UCSD-AML1 (cell line): ENCODE measurements around the gene FAU.
A peak's percentile ranks its signal among the peaks of the same experiment; 100 is the strongest.
"Not testable (repeated sequence)": the region's sequence is repeated elsewhere in the genome, so short reads cannot be mapped to it uniquely, and the experiment has no call there.

Source experiments
- DNase-seq: peaks from one replicate; lab custom pipeline; 2025; ENCODE audit not compliant: unreplicated experiment; lab: John Stamatoyannopoulos, UW

FAU gene

DNA sequence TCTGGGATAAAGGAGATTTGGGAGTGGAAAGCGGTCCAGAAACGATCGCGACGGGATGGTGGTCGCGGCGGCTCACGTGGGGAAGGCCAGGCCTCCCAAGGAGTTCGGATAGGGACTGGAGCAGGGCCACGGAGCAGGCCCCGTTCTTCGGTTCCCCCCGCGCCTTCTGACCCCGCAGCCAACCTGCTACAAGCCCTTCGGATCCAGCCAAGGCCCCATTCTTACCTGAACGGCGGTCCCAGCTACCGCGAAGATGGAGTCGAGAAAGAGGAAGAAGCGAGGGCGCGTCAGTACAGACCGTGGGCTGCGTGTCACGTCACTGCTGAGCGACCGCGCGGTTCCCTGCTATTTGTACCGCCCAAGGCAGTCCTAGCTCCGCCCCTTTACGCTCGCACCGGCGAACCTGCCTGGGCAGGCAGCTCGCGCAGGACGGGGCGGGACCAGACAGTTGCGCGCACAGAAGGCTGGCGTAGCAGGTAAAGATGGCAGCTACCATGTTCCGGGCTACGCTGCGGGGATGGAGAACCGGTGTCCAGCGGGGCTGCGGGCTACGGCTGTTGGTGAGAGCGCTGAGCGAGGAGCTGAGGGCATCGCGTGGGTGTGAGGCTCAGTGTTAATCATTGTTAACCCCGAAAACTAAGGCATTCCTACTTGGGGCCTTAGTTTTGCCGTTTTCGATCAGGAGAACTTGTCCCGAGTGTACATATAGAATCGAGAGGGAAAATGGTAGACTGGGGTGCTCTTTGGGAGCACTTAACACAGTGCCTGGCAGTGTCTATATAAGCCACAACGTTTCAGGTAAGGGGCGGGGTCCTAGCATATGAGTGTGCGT, at the start of gene FAU, which contains the start of gene MRPL49:
FAU (minus strand) TSS at position 270 of the 832 bp plus-strand sequence. CDS start 321 bp downstream, outside the sequence.
MRPL49 (plus strand) TSS at position 457 of the 832 bp plus-strand sequence; CDS start at position 483, 26 bp downstream.
- DNase-seq: peak; percentile 98

DNA sequence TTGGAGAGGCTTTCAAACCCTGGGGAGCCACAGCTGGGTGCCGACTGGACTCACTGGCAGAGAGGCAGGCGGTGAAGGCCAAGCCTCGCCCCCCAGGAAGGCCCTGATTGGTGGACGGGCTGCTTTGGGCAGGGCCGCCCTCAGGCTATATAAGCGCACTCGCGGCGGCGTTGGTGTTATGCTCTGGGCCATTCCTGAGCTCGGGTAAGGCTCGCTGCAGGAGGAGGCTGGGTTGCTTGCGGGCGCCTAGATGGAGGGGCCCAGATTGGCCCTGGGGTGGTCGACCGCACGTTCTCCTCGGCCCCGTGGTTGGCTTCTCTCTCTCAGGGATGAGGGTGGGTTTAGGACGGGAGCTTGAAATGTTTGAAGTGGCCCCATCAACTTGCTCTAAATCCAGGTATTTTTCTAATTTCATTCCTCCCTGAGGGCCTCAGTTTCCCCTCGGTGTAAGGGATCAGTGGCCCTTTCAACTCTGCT, 48.2 kb upstream of the FAU start, which contains the start of gene SPDYC:
SPDYC (plus strand) TSS at position 176 of the 477 bp plus-strand sequence. CDS start 1,125 bp downstream, outside the sequence.
- DNase-seq: no peak

DNA sequence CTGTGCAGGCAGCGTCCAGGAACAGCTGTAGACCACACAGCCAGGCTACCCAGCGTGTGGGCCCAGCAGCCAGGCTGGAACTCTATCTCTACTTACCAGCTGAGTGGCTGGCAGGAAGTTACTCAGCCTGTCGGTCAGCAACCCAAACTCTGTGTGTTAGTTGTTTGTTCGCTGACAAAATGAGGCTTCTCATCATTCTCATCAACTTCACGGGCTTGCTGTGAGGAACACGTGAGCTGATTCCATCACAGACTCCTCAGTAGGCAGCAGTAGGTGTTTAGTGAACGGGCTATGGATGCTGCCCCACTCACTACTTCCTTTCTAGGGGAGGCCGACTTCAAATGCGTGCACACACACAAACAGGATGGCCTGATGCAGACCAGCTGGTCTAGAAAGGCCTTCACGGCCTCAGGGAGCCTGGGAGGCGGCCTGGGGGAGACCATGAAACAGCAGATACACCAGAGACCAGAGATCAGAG, 47.3 kb upstream of the FAU start:
- DNase-seq: peak; percentile 76

DNA sequence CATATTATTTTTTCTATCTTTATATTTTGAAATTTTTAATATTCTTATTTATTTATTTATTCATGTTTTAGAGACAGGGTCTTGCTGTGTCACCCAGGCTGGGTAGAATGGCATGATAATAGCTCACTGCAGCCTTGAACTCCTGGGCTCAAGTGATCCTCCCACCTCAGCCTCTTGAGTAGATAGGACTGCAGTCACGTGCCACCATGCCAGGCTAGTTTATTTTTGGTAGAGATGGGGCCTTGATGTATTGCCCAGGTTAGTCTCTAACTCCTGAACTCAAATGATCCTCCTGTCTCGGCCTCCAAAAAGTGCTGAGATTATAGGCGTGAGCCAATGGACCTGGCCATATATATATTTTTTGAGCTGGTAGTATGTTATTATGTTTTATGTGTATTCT, 45.7 kb upstream of the FAU start:
- DNase-seq: no peak

DNA sequence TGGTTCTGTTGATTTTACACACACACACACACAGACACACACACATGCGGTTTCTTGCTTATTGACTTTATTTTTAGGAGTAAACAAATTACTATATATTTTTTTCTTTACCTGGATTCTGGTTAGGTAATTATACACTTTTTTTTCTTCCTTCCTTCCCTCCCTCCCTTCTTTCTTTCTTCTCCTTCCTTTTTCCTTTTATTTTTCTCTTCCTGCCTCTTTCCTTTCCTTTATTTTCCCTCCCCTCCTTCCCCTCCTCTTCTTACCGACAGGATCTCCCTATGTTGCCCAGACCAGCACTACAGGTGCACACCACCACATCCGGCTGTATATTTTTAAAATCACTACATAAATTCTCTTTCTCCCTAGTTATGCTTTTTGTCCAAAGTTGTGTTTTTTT, 45.0 kb upstream of the FAU start:
- no peak for DNase-seq

DNA sequence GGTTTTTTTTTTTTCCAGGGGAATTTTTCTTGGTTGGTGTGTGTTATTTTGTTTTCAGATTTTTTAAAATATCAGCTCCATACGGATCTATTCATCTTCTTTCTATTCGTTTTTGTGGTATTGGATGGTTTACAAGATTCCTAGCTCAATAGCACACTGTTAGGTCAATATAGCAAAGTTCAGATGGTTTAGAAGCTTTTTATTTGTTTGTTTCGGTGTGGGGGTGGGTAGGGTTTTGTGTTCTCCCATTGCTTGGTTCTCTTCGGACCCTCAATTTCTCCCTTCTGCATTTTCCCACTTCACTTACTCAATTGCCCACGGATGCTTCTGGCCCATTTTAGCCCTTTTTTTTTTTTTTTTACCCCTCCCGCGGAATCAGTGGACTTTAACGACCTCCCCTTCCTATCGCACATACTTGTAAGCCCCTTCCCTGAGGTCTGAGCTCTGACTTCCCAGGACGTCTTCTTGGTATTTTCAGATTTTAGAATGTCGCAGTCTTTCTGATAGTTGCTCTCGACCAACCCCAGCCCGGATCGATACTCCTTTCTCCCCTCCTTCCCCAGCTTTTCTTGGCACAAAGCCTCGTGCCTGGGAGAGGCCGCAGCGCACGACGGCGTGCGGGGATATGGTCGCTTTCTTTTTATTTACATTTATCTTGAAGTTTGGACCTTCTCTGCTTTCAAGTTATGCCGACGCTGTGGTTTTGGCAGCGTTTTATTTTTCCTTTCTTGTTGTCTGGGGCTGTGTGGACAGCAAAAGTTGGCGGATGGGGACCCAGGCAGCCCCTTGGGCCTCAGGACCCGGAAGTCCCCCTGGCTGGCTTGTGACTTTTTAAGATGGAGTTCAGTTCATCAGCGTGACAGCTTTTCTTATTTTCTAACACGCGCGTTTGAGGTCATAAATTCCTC, 43.7 kb upstream of the FAU start:
- no peak for DNase-seq

DNA sequence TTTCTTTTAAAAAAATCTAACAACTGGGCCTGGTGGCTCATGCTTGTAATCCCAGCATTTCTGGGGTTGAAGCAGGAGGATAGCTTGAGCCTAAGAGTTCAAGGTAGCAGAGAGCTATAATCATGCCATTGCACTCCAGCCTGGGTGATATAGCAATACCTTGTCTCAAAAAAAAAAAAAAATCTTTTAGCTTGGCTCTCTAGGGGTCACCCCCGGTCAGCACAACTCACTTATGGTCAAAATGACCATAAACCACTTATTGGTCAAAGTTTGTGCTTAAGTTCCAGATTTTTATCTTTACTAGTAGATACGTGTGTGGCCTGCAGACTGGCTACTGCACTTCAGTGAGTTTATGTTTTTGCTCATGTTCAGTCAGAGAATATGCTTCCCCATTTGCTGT, 41.8 kb upstream of the FAU start:
- DNase-seq: no peak

DNA sequence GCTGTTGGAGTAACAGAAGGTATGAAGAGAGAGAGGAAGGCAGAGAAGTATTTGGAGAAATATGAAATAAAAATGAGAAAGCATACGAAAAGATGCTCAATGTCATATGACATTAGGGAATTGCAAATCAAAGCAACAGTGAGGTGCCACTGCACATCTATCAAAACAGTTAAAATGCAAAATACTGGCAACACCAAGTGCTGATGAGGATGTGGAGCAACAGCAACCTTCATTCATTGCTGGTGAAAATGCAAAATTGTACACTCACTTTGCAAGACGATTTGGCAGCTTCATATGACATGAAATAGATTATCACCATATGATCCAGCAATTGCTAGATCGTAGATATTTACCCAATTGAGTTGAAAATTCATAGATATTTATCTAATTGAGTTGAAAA, 38.7 kb upstream of the FAU start:
- DNase-seq: no peak

DNA sequence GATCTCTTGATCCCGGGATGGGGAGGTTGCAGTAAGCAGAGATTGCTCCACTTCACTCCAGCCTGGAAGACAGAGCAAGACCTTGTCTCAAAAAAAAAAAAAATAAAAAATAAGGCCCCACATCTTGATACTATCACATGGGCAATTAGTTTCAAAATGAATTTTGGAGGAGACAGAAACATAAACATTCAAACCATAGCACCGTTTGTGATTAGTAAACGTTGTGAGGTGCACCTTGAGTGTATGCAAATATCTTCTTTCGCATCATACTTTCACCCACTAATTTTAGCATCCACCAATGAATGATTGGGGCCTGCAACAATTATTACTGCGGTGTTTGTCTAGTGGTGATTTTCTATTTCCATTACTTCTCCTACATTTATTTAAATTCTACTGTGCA, 37.1 kb upstream of the FAU start:
- no peak for DNase-seq

DNA sequence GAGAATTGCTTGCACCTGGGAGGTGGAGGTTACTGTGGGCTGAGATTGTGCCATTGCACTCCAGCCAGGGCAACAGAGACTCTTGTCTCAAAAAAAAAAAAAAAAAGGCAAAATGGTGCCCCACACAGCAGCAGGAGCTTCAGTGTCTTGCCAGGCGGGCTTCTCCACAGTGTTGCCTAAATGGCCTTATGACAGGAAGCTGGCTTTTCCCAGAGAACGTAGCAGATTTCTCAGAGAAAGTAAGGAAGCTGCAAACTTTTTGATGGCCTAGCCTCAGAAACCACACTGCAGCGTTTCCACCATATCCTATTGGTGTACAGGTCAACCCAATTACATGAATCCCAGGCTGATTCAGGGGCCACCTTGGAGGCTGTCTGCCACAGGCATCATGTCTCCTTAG, 35.4 kb upstream of the FAU start:
- DNase-seq: no peak

DNA sequence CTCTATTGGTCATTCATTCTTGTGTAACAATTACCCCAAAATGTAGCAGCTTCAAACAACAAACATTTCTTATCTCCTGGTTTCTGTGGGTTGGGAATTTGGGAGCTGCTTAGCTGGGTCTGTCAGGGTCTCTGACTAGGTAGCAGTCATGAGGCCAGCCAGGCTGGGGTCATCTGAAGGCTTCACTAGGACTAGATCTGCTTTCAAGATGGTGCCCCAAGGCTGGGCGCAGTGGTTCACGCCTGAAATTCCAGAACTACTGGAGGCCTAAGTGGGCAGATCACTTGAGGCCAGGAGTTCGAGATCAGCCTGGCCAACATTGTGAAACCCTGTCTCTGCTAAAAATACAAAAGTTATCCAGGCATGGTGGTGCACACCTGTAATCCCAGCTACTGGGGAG, 35.0 kb upstream of the FAU start:
- DNase-seq: no peak

DNA sequence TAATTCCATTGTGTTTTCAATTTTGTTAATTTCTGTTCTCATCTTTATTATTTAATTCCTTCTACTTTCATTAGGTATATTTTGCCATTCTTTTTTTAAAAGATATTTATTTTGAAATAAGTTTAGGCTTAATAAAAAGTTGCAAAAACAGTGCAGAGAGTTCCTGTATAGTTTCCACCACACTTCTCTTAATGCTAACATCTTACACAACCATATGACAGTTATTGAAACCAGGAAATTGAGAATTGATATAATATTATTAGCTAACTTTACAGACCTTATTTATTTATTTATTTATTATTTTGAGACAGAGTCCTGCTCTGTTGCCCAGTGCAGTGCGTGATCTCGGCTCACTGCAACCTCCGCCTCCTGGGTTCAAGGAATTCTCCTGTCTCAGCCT, 34.3 kb upstream of the FAU start:
- no peak for DNase-seq

DNA sequence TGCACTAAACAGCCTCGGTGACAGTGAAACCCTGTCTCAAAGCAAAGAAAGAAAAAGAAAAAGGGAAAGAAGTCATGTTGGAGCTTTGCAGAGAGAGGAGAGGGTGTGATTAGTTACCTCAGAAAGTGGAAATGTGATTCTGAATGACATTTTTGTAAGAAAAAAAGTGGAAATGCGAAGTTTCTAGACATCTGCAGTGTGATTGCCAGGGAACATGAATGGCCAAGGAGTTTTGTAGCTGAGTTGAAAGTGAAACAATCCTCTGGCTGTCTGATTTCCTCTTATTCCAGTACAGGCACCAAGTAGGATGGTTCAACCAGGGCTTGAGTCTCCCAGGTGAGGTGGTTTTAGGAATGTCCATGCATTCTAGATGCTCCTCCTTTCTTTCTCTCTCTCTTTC, 30.2 kb upstream of the FAU start:
- no peak for DNase-seq

DNA sequence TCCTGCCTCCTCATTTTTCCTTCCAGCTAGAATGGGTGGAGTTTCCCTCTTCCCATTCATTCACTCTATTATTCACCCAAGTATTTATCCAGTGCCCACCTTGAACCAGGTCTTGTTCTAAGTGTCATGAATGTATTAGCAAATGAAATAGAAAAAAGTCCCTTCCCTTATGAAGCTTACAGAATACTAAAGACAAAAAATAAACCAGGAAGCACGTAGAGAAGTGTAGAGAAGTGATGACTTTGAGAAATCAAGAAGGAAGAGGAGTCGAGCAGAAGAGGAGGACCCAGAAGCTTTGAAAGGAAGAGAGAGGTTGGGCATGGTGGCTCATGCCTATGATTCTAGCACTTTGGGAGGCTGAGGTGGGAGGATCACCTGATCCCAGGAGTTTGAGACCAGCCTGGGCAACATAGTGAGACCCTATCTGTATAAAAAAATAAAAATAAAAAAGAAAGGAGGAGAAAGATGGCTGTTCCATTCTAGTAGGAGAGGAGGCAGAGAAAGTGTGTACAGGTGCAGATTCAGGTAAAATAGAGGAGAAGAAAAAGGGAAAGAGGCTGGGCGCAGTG, 29.5 kb upstream of the FAU start:
- no peak for DNase-seq

DNA sequence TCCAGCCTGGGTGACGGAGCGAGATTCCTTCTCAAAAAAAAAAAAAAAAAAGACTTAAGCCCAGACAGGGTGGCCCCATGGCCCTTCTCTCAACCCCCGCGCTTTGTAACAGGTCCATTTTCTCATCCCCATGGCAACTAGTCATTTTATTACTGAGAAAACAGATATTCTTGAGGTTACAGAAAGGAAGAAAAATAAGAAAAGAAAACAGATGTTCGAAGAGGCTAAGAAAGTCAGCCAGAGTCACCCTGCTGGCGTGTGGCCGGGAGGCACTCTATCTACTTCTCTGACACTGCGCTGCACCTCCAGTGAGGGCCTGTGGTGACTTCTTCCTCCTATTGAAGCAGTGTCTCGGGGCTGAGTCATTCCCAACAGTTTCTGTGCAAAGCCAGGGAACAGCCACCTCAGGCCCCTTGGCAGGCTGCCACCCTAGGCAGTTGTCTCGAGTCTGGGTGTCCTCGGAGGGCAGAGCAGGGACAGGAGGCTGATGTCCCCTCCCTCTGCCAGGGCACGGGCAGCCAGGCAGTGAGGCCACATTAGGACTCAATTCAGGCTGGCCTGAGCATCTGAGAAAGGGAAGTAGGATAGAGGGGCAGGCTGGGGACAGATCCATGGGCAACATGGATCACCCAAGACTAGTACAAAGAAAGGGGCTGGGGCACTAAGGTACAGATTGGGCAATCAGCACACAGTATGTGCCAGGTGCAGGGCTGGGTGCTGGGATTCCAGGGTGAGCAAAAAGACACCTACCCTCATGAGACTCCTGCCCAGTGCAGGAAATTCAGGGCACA, 28.8 kb upstream of the FAU start:
- peak; percentile 80 for DNase-seq

DNA sequence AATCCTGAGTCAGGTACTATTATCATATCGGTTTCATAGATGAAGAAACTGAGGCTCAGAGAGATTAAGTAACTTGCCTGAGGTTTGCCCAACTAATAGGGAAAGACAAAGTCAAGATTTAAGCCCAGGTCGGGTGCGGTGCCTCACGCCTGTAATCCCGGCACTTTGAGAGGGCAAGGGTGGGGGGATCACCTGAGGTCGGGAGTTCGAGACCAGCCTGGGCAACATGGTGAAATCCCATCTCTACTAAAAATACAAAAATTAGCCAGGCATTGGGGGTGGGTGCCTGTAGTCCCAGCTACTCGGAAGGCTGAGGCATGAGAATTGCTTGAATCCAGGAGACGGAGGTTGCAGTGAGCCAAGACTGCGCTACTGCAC, 28.2 kb upstream of the FAU start:
- DNase-seq: not testable (repeated sequence)

DNA sequence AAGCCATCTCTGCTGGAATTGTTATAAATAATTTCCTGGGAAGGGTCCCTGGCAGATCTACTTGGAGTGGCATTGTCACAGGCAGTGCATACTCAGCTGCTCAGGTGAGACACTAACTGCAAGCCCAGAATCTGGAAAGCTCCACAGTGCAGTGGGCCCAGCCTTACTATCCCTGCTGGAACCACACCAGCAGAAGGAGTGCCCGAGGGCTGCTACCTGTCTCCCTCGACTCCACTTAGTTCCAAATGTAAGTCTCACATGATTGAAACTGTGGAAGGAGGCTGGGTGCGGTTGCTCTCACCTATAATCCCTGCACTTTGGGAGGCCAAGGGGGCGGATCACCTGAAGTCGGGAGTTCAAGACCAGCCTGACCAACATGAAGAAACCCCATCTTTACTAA, 26.7 kb upstream of the FAU start:
- DNase-seq: no peak

DNA sequence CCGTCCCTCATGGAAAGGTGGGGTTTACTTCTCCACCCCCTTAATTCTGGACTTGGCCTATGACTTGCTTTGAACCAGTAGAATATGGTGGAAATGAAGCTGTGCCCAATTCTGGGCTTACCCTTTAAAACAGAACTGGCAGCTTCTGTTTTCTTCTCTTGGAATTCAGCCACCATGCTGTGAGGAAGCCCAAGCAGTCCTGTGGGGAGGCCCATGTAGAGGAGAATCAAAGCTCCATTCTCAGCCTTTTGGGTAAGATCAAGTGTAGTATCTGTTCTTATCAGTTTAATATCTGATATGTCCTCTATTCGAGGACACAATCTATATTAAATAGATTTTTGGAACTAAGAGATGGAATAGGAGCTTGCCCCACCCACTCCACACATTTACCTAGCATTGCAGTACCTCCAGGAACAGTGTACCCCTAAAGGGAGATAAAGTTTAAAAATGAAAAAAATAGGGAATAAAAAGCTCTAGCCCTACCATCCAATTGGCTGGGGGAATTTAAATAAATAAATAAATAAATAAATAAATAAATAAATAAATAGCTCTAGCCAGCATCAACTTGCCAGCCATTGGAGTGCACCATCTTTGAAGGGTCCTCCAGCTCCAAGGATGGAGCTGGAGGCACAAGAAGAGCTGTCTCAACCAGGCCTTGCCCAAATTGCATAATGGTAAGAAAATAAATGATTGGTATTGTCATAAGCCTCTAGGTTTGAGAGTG, 25.6 kb upstream of the FAU start:
- DNase-seq: no peak

DNA sequence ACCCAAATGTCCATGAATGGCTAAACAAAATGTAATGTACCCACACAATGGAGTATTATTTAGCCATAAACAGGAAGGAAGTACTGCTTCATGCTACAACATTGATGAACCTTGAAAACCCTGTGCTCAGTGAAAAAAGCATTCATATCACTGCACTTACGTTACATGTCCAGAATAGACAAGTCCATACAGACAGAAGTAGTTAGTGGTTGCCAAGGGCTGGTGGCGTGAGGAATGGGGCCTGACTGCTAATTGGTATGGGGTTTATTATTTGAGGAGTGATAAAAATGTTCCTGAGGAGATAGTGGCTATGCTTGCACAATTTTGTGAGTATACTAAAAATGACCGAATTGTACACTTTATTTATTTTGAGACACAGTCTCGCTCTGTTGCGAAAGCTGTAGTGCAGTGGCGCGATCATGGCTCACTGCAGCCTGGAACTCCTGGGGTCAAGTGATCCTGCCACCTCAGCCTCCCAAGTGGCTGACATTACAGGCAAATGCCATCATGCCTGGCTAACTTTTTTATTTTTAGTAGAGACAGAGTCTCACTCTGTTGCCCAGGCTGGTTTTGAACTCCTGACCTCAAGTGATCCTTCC, 20.1 kb upstream of the FAU start:
- no peak for DNase-seq
